Parathyroid adenoma (tissue), 2 donors: Measurements from ENCODE around the gene HELZ.

Source experiments
- H2AFZ ChIP-seq: fragments of 300-600 bp; sonication (generic); one replicate; pipeline ENCODE4 v1.7.0; 2017; ENCODE audit warnings: antibody characterized with exemption, mild to moderate bottlenecking
- H3K27ac ChIP-seq: fragments of 300-600 bp; sonication (generic); one replicate; pipeline ENCODE4 v1.7.0; 2017
- H3K27me3 ChIP-seq: fragments of 300-600 bp; sonication (generic); one replicate; pipeline ENCODE4 v1.7.0; 2017; ENCODE audit warnings: low read length; ENCODE audit not compliant: control insufficient read depth, insufficient read depth
- H3K36me3 ChIP-seq: fragments of 300-600 bp; sonication (generic); one replicate; pipeline ENCODE4 v1.7.0; 2017; ENCODE audit warnings: low read length; ENCODE audit not compliant: control insufficient read depth, insufficient read depth
- H3K4me1 ChIP-seq: fragments of 300-600 bp; sonication (generic); one replicate; pipeline ENCODE4 v1.7.0; 2017; ENCODE audit warnings: control low read depth
- H3K4me2 ChIP-seq: fragments of 300-600 bp; sonication (generic); one replicate; pipeline ENCODE4 v1.7.0; 2017; ENCODE audit warnings: low read length
- H3K4me3 ChIP-seq: fragments of 300-600 bp; sonication (generic); one replicate; pipeline ENCODE4 v1.7.0; 2017; ENCODE audit warnings: low read depth, low read length
- H3K79me2 ChIP-seq: fragments of 300-600 bp; sonication (generic); one replicate; pipeline ENCODE4 v1.7.0; 2017; ENCODE audit warnings: control low read depth
- H3K9ac ChIP-seq: fragments of 300-600 bp; sonication (generic); one replicate; pipeline ENCODE4 v1.7.0; 2017; ENCODE audit warnings: mild to moderate bottlenecking
- H3K9me3 ChIP-seq: fragments of 300-600 bp; sonication (generic); one replicate; pipeline ENCODE4 v1.7.0; 2017; ENCODE audit warnings: low read length; ENCODE audit not compliant: control insufficient read depth
- CTCF ChIP-seq: fragments of 300-600 bp; sonication (generic); IDR thresholded peaks from one replicate; pipeline ENCODE4 v1.7.0; 2017; ENCODE audit warnings: antibody characterized with exemption, mild to moderate bottlenecking
- donor health status: primary hyperparathyroidism.

The HELZ gene

GRCh38 chr17:67225316-67225715, 19.7 kb downstream of the HELZ start:
- no peak for TF ChIP-seq CTCF

GRCh38 chr17:67224736-67225135, 20.3 kb downstream of the HELZ start:
- H3K79me2 ChIP-seq = peaks cover 45% of the 10 kb centered on the region
- H3K4me2 ChIP-seq = no peak overlapping the region
- H3K27ac ChIP-seq = no peak overlapping the region
- no peaks in the 10 kb centered on the region for H3K9me3 ChIP-seq
- no peaks in the 10 kb centered on the region for H3K27me3 ChIP-seq
- no peaks in the 10 kb centered on the region for H3K36me3 ChIP-seq
- H3K4me1 ChIP-seq = no peaks in the 10 kb centered on the region
- no peak overlapping the region for H2AFZ ChIP-seq
- no peak for TF ChIP-seq CTCF
- H3K4me3 ChIP-seq = no peak overlapping the region
- H3K9ac ChIP-seq = no peak overlapping the region

More at GRCh38 chr17:67225316-67225715, 19.7 kb downstream of the HELZ start:
- H3K9ac ChIP-seq = no peak overlapping the region
- no peaks in the 10 kb centered on the region for H3K36me3 ChIP-seq
- no peaks in the 10 kb centered on the region for H3K4me1 ChIP-seq
- no peak overlapping the region for H3K4me3 ChIP-seq
- no peak overlapping the region for H2AFZ ChIP-seq
- H3K27ac ChIP-seq = no peak overlapping the region
- no peaks in the 10 kb centered on the region for H3K27me3 ChIP-seq
- H3K4me2 ChIP-seq = no peak overlapping the region
- peaks cover 42% of the 10 kb centered on the region for H3K79me2 ChIP-seq
- no peaks in the 10 kb centered on the region for H3K9me3 ChIP-seq

GRCh38 chr17:67223924-67224323, 21.1 kb downstream of the HELZ start:
- TF ChIP-seq CTCF = no peak
- no peak overlapping the region for H3K27ac ChIP-seq
- no peaks in the 10 kb centered on the region for H3K27me3 ChIP-seq
- H3K36me3 ChIP-seq = no peaks in the 10 kb centered on the region
- no peaks in the 10 kb centered on the region for H3K9me3 ChIP-seq
- no peak overlapping the region for H3K9ac ChIP-seq
- no peak overlapping the region for H2AFZ ChIP-seq
- H3K4me3 ChIP-seq = no peak overlapping the region
- no peak overlapping the region for H3K4me2 ChIP-seq
- H3K4me1 ChIP-seq = no peaks in the 10 kb centered on the region
- peaks cover 45% of the 10 kb centered on the region for H3K79me2 ChIP-seq

GRCh38 chr17:67221062-67221998, 23.7 kb downstream of the HELZ start:
- H2AFZ ChIP-seq = no peak overlapping the region
- no peak overlapping the region for H3K27ac ChIP-seq
- no peaks in the 10 kb centered on the region for H3K9me3 ChIP-seq
- no peaks in the 10 kb centered on the region for H3K36me3 ChIP-seq
- H3K9ac ChIP-seq = no peak overlapping the region
- H3K4me2 ChIP-seq = no peak overlapping the region
- H3K27me3 ChIP-seq = no peaks in the 10 kb centered on the region
- H3K79me2 ChIP-seq = peaks cover 57% of the 10 kb centered on the region
- TF ChIP-seq CTCF = peak; percentile 69
- no peaks in the 10 kb centered on the region for H3K4me1 ChIP-seq
- no peak overlapping the region for H3K4me3 ChIP-seq
